Esophagus squamous epithelium (tissue), 5 donors: Measurements from ENCODE around the gene LCMT1. TPM values are rescaled to one million over a fixed set of nuclear protein-coding genes. Genes with fewer than 3 reads are reported as not detected.

ENCODE experiments used
- DNase-seq: peaks from one replicate; lab custom pipeline; 2025; lab: John Stamatoyannopoulos, UW
- H3K27ac ChIP-seq, 4 donors: fragments of 200-600 bp; sonication (generic); one replicate each; pipeline ENCODE4 v1.5.1; 2016 to 2019; ENCODE audit warnings: mild to moderate bottlenecking in 1 of 4
- H3K27me3 ChIP-seq, 4 donors: fragments of 200-600 bp; sonication (generic); 1 replicate in 3 of 4; 2 replicates in 1 of 4; pipeline versions ENCODE4 v1.5.1 to v1.6.0; 2017 to 2021; ENCODE audit warnings: antibody characterized with exemption in 1 of 4
- H3K36me3 ChIP-seq, 3 donors: fragments of 200-600 bp; sonication (generic); one replicate each; pipeline ENCODE4 v1.5.1; 2016 to 2019
- H3K4me1 ChIP-seq, 3 donors: fragments of 200-600 bp; sonication (generic); one replicate each; pipeline ENCODE4 v1.5.1; 2017 to 2019
- H3K4me3 ChIP-seq, 4 donors: fragments of 200-600 bp; sonication (generic); 1 replicate in 3 of 4; 2 replicates in 1 of 4; pipeline ENCODE4 v1.5.1; 2016 to 2019; ENCODE audit warnings: mild to moderate bottlenecking in 2 of 4, moderate library complexity in 1 of 4
- H3K9me3 ChIP-seq, 3 donors: fragments of 200-600 bp; sonication (generic); one replicate each; pipeline ENCODE4 v1.5.1; 2016 to 2019
- POLR2A ChIP-seq, 4 donors: fragments of 450-650 bp; IDR thresholded peaks; one replicate each; pipeline ENCODE4 v1.6.1; 2017; ENCODE audit warnings: antibody characterized with exemption in 4 of 4, mild to moderate bottlenecking in 4 of 4, moderate library complexity in 3 of 4
- WGBS, 2 donors: methylation state at CpG; one replicate each; pipeline ENCODE4 v1.1.5; 2018; 5-methylcytosine and 5-hydroxymethylcytosine counted together
- intact Hi-C: fragments of 100-400 bp; cut with DNase I; formaldehyde crosslinking; loops from one replicate; pipeline ENCODE4 v1.15.0; 2022
- total RNA-seq, 4 donors: library from RNA; depleted of rRNA; stranded (reverse); fragments of >200 nt; gene quantifications; one replicate each; pipeline ENCODE4 v1.1.0, GENCODE V29; 2016
- TF ChIP-seq, protein P1 (sequence below), 6 experiments: fragments of 450-650 bp in 4 of 6; fragments of 200-600 bp in 2 of 6; sonication (generic) in 2 of 6; IDR thresholded peaks; one replicate each; pipeline ENCODE4 v1.5.1; 2016 to 2019; ENCODE audit warnings: antibody characterized with exemption in 6 of 6, mild to moderate bottlenecking in 4 of 6, moderate library complexity in 4 of 6
- donor health status: DM: yes; HTN: yes; CAD: no.

Gene LCMT1
- total RNA-seq, 4 donors from 2014 or later: 20.4 to 35.5 (median 22.6) TPM

DNA sequence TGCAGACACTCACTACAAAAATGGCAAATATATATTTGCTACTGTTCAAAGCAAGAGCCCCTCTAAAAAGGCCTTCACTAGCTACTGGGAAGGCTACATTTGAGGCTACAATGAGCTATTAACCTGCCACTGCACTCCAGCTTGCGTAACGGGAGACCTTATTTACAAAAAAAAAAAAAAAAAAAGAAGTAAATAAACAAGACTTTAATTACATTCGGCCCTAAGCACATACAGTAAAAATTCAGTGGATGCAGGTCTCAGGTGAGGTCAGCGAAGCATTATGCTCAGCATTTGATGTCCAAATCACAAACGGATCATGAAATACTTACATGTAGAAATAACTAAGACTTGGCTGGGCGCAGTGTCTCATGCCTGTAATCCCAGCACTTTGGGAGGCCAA lies 26.7 kb upstream of the LCMT1 start:
- Histone ChIP-seq H3K27ac (no peak overlapping the region), H3K4me1 (no peaks in the 10 kb centered on the region), H3K27me3 (no peaks in the 10 kb centered on the region), H3K36me3 (no peaks in the 10 kb centered on the region), H3K9me3 (no peaks in the 10 kb centered on the region), H3K4me3 (no peak overlapping the region)
- DNase-seq: no peak
- intact Hi-C loops: no loop called here
- 68 to 69% methylated on average over 6 of the region's 6 CpGs for WGBS, 2 donors
- TF ChIP-seq, protein P1, sequence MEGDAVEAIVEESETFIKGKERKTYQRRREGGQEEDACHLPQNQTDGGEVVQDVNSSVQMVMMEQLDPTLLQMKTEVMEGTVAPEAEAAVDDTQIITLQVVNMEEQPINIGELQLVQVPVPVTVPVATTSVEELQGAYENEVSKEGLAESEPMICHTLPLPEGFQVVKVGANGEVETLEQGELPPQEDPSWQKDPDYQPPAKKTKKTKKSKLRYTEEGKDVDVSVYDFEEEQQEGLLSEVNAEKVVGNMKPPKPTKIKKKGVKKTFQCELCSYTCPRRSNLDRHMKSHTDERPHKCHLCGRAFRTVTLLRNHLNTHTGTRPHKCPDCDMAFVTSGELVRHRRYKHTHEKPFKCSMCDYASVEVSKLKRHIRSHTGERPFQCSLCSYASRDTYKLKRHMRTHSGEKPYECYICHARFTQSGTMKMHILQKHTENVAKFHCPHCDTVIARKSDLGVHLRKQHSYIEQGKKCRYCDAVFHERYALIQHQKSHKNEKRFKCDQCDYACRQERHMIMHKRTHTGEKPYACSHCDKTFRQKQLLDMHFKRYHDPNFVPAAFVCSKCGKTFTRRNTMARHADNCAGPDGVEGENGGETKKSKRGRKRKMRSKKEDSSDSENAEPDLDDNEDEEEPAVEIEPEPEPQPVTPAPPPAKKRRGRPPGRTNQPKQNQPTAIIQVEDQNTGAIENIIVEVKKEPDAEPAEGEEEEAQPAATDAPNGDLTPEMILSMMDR (IDR thresholded peaks at IDR 0.05): no peak
- TF ChIP-seq POLR2A (IDR thresholded peaks at IDR 0.05): no peak

DNA sequence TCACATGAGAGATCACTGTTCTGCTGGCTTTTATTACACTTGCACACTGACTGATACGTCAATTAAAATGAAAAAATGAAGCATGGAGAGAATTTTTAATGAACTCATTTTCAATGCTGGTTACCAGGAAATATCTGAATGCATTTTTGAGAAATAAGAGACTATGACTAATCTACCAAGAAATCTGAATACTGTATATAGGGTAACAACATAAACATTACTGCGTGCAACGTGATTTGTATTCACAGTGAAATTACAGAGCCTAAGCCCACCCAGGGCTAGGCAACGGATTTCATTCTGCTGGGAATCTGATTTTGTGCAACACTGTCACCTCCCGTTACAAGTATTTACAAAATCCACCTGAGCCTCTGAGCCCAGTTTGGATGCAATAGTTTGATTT lies 23.8 kb upstream of the LCMT1 start:
- Histone ChIP-seq H3K27me3 (no peaks in the 10 kb centered on the region), H3K4me1 (no peaks in the 10 kb centered on the region), H3K9me3 (no peaks in the 10 kb centered on the region), H3K27ac (no peak overlapping the region), H3K4me3 (no peak overlapping the region), H3K36me3 (no peaks in the 10 kb centered on the region)
- TF ChIP-seq, protein P1 (IDR thresholded peaks at IDR 0.05): no peak
- TF ChIP-seq POLR2A (IDR thresholded peaks at IDR 0.05): no peak
- DNase-seq: no peak
- WGBS, 2 donors: 62 to 66% methylated on average over 5 of the region's 5 CpGs
- intact Hi-C loops: no loop called here

DNA sequence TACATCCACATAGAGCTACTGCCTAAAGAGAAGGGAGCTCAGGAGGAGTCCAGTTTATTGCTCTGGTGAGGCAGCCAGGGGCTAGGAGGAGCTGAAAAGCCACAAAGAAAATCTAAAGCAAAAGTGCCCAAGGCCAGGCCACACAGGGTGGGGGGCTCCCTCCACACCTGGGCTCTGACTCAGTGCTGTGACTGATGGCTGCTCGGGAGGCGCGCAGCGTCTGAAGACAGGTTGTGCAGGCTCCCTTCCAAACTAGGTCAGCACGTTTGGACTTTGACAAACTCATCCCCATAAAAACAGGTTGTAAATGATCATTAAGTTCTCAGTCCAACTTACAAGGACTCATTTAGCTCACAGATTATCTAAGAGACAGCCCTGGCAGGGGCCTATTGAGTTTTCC lies 22.2 kb upstream of the LCMT1 start:
- Histone ChIP-seq H3K9me3 (no peaks in the 10 kb centered on the region), H3K27me3 (no peaks in the 10 kb centered on the region), H3K4me3 (no peak overlapping the region), H3K36me3 (no peaks in the 10 kb centered on the region), H3K4me1 (no peaks in the 10 kb centered on the region), H3K27ac (no peak overlapping the region)
- WGBS, 2 donors: 56 to 85% methylated on average over 4 of the region's 5 CpGs
- no peak for TF ChIP-seq POLR2A (IDR thresholded peaks at IDR 0.05)
- TF ChIP-seq, protein P1 (IDR thresholded peaks at IDR 0.05): no peak
- intact Hi-C loops: no loop called here
- DNase-seq: no peak

DNA sequence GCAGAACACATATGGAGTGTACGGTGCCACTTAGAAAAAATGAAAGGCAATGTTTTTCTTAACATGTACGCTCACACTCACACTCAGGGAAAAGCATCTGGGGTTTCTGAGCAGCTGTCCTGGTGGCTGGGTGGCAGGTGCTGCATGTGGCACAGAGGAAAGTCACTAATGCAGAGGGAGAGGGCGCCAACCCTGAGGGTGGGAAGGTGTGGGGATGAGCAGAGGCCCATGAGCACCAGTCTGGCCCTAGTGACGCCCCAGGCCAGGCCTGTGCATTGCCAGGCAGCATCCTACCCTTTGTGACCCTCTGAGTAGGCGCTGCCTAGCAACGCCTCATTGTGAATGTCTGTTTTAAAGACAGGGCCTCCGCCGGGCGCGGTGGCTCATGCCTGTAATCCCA lies 19.1 kb upstream of the LCMT1 start:
- no peaks in the 10 kb centered on the region for H3K27me3 ChIP-seq
- no peaks in the 10 kb centered on the region for H3K9me3 ChIP-seq
- no peaks in the 10 kb centered on the region for H3K36me3 ChIP-seq
- intact Hi-C loops: no loop called here
- no peaks in the 10 kb centered on the region for H3K4me1 ChIP-seq
- H3K4me3 ChIP-seq: no peak overlapping the region
- DNase-seq: no peak
- TF ChIP-seq, protein P1 (IDR thresholded peaks at IDR 0.05): no peak
- no peak for TF ChIP-seq POLR2A (IDR thresholded peaks at IDR 0.05)
- 77 to 97% methylated on average over 2 to 10 of the region's 10 CpGs for whole genome bisulfite sequencing, 2 donors
- no peak overlapping the region for H3K27ac ChIP-seq

DNA sequence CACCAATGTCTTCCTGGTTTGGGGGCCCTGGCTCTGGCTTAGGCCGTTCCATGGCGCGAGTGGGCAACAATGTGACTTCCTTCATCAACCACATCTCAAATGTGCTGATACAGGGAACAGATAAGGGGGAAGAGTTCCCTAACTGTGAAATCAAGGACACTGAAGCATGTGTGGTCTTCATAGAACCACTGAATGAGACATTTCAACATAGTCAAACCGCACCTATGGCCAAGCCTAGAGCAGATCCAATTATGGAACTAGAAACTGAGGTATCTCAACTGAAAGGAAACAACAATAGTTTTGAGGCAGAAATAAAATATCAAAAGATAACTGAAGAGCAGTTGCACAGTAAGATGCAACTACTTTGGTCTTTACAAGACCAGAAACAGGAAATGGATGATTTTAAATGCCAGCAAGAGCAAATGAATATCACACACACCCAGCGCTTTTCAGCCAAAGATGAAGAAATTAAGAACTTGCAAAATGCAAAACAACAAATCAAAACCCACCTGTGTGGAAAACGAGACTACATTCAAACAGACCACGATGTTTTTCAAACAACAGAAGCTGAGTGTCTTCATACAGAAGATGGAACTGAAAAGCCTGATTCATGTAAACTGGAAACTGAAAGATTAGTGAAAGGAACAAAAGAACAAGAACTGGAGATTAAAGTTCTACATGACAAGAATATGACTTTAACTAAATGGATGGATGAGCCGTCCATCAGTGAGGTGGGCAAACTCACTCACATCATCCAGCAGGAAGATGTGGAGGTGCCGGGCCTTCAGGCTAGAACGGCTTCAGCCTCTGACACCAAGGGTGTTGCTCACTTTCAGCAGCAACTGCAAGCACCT lies 18.1 kb upstream of the LCMT1 start:
- Histone ChIP-seq H3K4me1 (no peaks in the 10 kb centered on the region), H3K36me3 (no peaks in the 10 kb centered on the region), H3K27me3 (no peaks in the 10 kb centered on the region), H3K9me3 (no peaks in the 10 kb centered on the region), H3K27ac (no peak overlapping the region), H3K4me3 (no peak overlapping the region)
- TF ChIP-seq POLR2A (IDR thresholded peaks at IDR 0.05): no peak
- TF ChIP-seq, protein P1 (IDR thresholded peaks at IDR 0.05): no peak
- intact Hi-C loops: no loop called here
- 67 to 79% methylated on average over 10 of the region's 10 CpGs for WGBS, 2 donors
- DNase-seq: no peak
